GM12864 (cell line): ENCODE data around the gene TRIM65.
"Not testable (repeated sequence)": the region's sequence is repeated elsewhere in the genome, so short reads cannot be mapped to it uniquely, and the experiment has no call there.

Source experiments
- DNase-seq: peaks from one replicate; pipeline ENCODE4 v3.0.0-alpha.2; 2011; ENCODE audit warnings: low read depth
- H3K4me3 ChIP-seq: 2 replicates; pipeline ENCODE4 v1.5.1; 2011; ENCODE audit warnings: mild to moderate bottlenecking, low read depth, low read length, control low read depth
- CTCF ChIP-seq: IDR thresholded peaks from 2 replicates; pipeline ENCODE4 v1.5.1; 2011; ENCODE audit warnings: low read depth, mild to moderate bottlenecking, moderate library complexity, low read length, control low read depth, inconsistent platforms; ENCODE audit errors: missing control alignments

Gene TRIM65

GRCh38 chr17:75874323-75875181, 22.2 kb downstream of the TRIM65 start:
- no peak overlapping the region for H3K4me3 ChIP-seq
- TF ChIP-seq CTCF = no peak
- no peak for DNase-seq

GRCh38 chr17:75873587-75874322, 23.0 kb downstream of the TRIM65 start:
- no peak for TF ChIP-seq CTCF
- H3K4me3 ChIP-seq = no peak overlapping the region
- DNase-seq = no peak

- TF ChIP-seq CTCF = no peak
- no peak overlapping the region for H3K4me3 ChIP-seq
- no peak for DNase-seq
These were observed 24.1 kb downstream of the TRIM65 start for GRCh38 chr17:75872434-75873351.

- H3K4me3 ChIP-seq, DNase-seq: not testable (repeated sequence)
These were observed 26.5 kb downstream of the TRIM65 start for GRCh38 chr17:75870228-75870627.

- no peak overlapping the region for H3K4me3 ChIP-seq
- DNase-seq = no peak
- TF ChIP-seq CTCF = no peak
These were observed 27.2 kb downstream of the TRIM65 start for GRCh38 chr17:75869282-75870141.

- DNase-seq, H3K4me3 ChIP-seq: not testable (repeated sequence)
These were observed 27.9 kb downstream of the TRIM65 start for GRCh38 chr17:75868730-75869281.

- DNase-seq = not testable (repeated sequence)
These were observed 31.2 kb downstream of the TRIM65 start for GRCh38 chr17:75865404-75866188.

GRCh38 chr17:75864887-75865286, 31.9 kb downstream of the TRIM65 start:
- H3K4me3 ChIP-seq, DNase-seq: not testable (repeated sequence)

More at GRCh38 chr17:75865404-75866188, 31.2 kb downstream of the TRIM65 start:
- H3K4me3 ChIP-seq = not testable (repeated sequence)
